GM12864 (cell line): ENCODE results near the gene PAF1.
"Not testable (repeated sequence)": the region's sequence is repeated elsewhere in the genome, so short reads cannot be mapped to it uniquely, and the experiment has no call there.

ENCODE experiments used
- DNase-seq: peaks from one replicate; pipeline ENCODE4 v3.0.0-alpha.2; 2011; ENCODE audit warnings: low read depth
- H3K4me3 ChIP-seq: 2 replicates; pipeline ENCODE4 v1.5.1; 2011; ENCODE audit warnings: mild to moderate bottlenecking, low read depth, low read length, control low read depth
- CTCF ChIP-seq: IDR thresholded peaks from 2 replicates; pipeline ENCODE4 v1.5.1; 2011; ENCODE audit warnings: low read depth, mild to moderate bottlenecking, moderate library complexity, low read length, control low read depth, inconsistent platforms; ENCODE audit errors: missing control alignments

The PAF1 gene

DNA sequence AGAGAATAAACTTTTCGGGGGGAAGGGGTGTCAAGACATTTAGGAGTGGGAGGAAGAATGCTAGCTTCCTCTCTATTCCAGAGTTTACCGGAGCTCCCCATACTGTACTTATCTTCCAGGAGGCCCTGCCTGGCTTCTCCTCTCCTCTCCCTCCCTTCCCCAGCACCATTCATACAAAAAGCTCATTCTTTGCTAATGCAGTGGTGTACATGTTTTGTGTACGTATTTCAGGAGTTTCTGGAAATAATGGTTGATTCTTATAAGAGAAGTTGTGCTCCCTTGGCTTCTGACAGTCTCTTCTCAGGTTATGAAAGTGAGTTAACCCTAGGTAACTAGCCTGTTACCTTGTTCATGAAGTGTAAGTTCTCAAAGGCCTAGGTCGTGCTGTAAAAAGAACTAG is 41.6 kb downstream of the PAF1 start:
- no peak for DNase-seq
- H3K4me3 ChIP-seq: no peak overlapping the region
- TF ChIP-seq CTCF: no peak

GRCh38 chr19:39347332-39348164 is 43.4 kb downstream of the PAF1 start:
- DNase-seq: no peak
- TF ChIP-seq CTCF: no peak
- H3K4me3 ChIP-seq: no peak overlapping the region

DNA sequence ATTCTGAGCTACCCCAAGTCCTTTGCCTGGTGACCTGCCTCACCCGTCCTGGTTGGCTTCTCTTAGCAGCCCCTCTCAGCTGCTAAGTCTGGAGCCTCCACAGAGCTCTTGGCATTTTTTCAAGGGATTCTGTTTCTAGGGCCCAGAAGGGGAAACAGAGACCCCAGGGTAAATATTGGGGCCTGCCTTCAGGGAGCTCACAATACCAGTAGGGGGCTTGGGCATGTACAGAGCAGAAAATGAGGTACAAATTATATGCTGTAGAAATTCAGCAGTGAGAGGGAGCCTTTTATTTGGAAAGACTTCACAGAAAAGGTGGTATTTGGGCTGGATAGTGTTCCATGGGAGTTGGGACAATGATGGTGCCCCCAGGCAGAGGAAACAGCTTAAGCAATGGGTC is 45.0 kb downstream of the PAF1 start:
- no peak overlapping the region for H3K4me3 ChIP-seq
- peak; percentile 2 for TF ChIP-seq CTCF
- DNase-seq: no peak

- TF ChIP-seq CTCF: no peak
- peak overlapping the region; percentile 84 for H3K4me3 ChIP-seq
- no peak for DNase-seq
These were observed 48.1 kb downstream of the PAF1 start for GRCh38 chr19:39342647-39343305.

DNA sequence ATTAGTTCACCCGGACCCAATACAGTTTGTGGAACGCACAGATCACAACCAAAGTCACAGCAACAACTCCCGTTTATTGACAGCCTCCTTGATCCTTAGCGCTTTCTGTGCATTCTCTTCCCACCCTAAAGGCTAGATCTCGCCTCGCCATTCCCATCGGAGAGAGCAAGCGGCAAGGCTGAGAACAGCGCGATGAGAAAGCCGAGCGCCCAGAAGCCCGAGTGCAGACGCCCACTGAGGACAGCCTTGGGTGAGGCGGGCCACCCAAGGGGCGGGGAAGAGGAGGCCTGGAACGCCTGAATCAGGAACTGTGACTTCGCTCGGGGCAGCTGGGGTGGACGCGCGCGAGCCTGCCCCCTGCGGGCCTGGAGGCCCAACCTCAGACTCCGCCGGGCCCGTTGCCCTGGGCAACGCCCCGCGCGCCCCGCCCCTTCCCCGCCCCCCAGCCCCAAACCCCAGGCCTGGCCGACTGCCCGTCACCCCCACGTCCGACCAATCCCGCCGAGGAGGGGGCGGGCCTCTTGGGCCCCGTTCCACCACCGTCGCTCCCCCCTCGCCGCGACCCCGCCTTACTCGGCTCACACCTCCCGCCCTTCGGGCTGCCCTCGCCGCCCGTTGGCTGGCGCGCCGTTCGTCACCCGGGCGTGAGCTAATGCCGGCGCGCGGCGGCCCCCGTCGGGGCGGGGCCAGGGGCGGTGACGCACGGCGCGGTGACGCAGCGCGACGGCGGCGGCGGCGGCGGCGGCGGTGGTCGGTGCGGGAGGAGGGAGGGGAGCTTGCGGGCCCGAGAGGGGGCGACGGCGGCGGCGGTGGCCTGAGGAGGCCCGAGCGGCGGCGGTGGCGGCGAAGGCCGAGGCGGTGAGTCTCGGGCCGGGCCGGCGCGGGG is 48.9 kb downstream of the PAF1 start, which contains the start of gene SAMD4B:
TSS of gene SAMD4B (plus strand) at position 703 of the 886 bp plus-strand sequence. CDS start 14,473 bp downstream, outside the sequence.
- H3K4me3 ChIP-seq: peak within 1 kb of the TSS; percentile 87
- TF ChIP-seq CTCF: peak; percentile 71
- peak; percentile 93 for DNase-seq

GRCh38 chr19:39341129-39341718 is 49.7 kb downstream of the PAF1 start:
- H3K4me3 ChIP-seq: peak overlapping the region; percentile 87
- no peak for DNase-seq
- TF ChIP-seq CTCF: peak; percentile 3

DNA sequence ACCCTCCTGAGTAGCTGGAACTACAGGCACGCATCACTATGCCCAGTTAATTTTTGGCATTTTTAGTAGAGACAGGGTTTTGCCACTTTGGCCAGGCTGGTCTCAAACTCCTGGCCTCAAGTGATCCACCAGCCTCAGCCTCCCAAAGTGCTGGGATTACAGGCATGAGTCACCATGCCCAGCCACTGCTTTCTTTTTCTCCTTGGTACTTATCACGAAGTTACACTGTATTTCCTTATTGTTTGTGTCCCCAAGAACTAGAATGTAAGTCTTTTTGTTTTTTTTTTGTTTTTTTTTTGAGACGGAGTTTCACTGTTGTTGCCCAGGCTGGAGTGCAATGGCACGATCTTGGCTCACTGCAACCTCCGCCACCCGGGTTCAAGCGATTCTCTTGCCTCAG is 50.8 kb downstream of the PAF1 start:
- not testable (repeated sequence) for DNase-seq, H3K4me3 ChIP-seq
